Cardiac fibroblast (primary cell): ENCODE measurements around the gene GNAO1.

Experiments
- DNase-seq, 2 donors: peaks; one replicate each; pipeline versions ENCODE4 v3.0.0 to v3.0.0-alpha.2; 2010; ENCODE audit warnings: low read depth in 2 of 2
- H3K4me3 ChIP-seq, 2 donors: replicated peaks in 1 of 2; 1 replicate in 1 of 2; 2 replicates in 1 of 2; pipeline ENCODE4 v1.5.1; 2011; ENCODE audit warnings: low read depth in 2 of 2, low read length in 2 of 2, mild to moderate bottlenecking in 2 of 2, moderate library complexity in 1 of 2
- TF ChIP-seq, protein P1 (sequence below): IDR thresholded peaks from one replicate; pipeline ENCODE4 v1.5.1; 2011; ENCODE audit warnings: low read depth, mild to moderate bottlenecking, low read length, inconsistent platforms

Gene GNAO1

GRCh38 chr16:56257666-56258342 is 66.5 kb downstream of the GNAO1 start:
- no peak for DNase-seq
- no peak overlapping the region for H3K4me3 ChIP-seq
- TF ChIP-seq, protein P1, sequence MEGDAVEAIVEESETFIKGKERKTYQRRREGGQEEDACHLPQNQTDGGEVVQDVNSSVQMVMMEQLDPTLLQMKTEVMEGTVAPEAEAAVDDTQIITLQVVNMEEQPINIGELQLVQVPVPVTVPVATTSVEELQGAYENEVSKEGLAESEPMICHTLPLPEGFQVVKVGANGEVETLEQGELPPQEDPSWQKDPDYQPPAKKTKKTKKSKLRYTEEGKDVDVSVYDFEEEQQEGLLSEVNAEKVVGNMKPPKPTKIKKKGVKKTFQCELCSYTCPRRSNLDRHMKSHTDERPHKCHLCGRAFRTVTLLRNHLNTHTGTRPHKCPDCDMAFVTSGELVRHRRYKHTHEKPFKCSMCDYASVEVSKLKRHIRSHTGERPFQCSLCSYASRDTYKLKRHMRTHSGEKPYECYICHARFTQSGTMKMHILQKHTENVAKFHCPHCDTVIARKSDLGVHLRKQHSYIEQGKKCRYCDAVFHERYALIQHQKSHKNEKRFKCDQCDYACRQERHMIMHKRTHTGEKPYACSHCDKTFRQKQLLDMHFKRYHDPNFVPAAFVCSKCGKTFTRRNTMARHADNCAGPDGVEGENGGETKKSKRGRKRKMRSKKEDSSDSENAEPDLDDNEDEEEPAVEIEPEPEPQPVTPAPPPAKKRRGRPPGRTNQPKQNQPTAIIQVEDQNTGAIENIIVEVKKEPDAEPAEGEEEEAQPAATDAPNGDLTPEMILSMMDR, result no peak

DNA sequence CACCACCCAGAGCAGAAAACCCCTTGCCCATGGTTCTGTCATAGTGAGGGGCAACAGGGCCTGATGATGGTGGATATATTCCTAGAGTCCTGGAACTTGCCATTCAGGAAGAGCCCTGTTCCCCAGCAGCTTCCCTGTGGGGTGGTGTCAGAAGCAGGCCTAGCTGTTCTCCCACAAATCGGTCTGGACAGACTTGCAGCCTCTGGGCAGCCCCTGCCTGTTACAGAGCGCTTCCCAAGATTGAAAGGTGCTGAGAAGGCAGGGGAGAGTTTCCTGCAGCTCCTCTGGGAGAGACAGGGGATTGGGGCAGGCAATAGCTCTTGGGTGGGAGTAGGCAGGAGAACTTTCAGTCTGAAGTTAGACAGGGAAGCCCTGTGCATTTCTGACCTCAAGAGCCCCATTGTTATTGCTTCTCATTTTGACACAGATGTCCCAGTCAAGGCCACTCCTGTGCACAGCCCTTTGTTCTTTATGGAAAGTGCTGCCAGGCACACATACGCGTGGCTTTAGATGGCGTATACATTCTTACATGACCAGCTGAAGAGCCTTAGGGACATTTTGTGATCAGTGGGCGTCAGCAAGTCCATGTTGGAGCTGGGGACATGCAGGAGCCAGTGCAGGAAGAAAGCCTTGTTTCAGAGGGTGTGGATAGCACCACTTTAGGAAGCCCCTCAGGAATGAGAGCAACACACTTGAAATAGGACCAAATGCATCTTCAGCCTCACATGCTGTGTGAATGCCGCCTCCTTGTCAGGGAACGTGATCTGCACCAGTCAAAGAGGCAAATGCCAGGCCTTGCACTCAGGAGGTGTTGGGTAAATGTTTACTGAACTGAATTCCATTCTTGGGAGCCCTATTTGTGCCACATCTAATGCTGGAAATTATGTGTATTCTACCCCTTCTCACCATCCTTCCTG is 67.5 kb downstream of the GNAO1 start:
- no peak overlapping the region for H3K4me3 ChIP-seq
- no peak for DNase-seq
- TF ChIP-seq, protein P1, result no peak

DNA sequence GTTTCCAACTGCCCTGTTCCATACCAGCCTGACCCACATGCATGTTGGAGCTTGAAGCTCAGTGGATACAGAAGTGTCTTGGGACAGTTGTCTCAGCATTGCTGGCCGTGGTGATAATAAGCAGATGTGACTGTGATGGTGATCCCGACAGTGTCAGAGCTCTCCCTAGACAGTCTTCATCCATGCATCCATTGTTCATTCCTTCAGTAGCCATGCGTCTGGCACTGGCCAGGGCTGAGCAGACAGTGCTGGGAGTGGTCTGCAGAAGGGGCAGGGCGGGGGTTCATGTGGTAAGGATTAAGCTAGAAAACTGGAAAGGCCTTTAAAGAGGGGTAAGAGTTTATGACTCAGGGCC is 68.1 kb downstream of the GNAO1 start:
- DNase-seq, result no peak
- H3K4me3 ChIP-seq, result no peak overlapping the region
- TF ChIP-seq, protein P1, result no peak

DNA sequence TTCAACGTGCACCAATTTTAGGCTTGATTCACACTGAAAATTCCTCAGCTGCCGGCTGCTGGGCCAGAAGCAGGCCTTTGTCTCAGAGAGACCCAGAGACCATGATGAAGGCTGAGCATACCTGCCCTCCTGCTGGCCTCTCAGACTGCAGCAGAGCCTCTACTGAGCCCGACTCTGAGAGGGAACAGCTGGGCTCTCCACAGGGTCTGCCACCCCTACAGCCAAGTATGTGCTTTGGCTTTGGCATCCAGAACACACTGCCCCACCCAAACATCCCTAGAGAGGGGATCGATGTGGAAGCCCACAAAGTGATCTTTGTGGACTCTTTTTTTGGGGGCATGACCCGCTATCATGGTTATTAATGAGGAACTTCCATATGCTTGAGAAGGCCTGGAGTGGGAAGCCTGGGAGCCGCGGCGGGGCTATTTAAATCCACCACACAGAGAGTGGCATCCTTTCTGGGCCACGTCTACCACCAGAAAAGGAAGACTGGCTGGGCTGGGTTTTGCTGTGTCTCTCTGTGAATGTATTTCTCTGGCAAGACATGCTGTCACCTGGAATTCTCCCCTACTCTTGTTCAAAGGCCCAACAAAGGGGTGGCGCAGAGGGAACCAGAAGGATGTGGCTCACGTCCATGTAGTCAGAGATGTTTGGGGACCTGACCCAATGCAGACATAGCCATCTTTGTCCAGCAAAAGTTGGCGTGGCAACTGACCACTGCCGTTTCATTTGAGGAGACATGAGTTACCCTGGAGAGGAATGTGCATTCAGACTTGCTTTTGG is 69.3 kb downstream of the GNAO1 start:
- TF ChIP-seq, protein P1, result no peak
- DNase-seq, result no peak

DNA sequence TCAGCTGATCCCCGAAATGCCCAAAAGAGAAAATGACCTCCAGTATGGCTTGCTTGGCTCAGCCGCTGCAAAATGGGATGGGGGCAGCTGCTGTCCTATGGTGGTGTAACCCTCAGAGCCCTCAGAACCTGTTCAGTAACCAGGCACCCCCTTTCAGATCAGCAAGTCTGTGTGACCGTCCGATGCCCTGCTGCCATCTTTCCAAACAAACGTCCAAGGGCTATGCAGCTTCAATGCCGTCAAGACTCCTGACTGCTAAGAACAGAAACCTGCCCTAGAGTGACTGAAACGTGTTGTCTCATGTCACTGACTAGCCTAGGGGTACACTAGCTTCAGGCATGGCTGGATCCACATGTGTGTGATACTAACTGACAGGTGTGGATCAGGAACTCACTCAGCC is 70.4 kb downstream of the GNAO1 start:
- TF ChIP-seq, protein P1, result no peak
- DNase-seq, result no peak
- no peak overlapping the region for H3K4me3 ChIP-seq

More for the DNA sequence above, 69.3 kb downstream of the GNAO1 start:
- H3K4me3 ChIP-seq, result no peak overlapping the region

GRCh38 chr16:56262148-56262547 is 70.9 kb downstream of the GNAO1 start:
- TF ChIP-seq, protein P1, result no peak
- DNase-seq, result no peak

More at GRCh38 chr16:56262148-56262547, 70.9 kb downstream of the GNAO1 start:
- no peak overlapping the region for H3K4me3 ChIP-seq
